Measurements from ENCODE around the gene RGR. TPM values are rescaled to one million over a fixed set of nuclear protein-coding genes. Genes with fewer than 3 reads are reported as not detected.

RGR gene
- total RNA-seq, 1 donor from 2014 or later, result 1.9 TPM

DNA sequence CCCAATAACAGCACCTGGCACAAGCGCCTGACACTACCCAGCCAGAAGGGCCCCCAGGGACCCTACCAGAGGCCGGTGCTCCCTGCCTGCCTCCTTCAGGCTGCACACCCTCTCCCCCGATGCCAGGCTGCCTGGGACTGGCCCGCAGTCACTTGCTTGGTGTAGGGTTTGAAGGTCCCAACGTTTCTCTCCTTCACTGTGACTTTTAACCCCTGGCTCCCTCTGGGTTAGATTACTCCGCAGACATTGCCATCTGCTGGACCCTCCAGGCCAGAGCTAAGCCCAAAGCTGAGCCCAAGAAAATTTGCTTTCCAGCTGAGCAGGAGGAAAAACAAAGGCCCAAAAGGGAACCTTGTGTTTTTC, 43.6 kb upstream of the RGR start:
- Histone ChIP-seq H4K20me1 (ENCODE audit: low read depth) (no peaks in the 10 kb centered on the region), H3K4me1 (no peaks in the 10 kb centered on the region), H3K4me3 (no peak overlapping the region), H3F3A (ENCODE audit: low read depth) (no peaks in the 10 kb centered on the region), H3K36me3 (no peaks in the 10 kb centered on the region), H3K27me3 (peaks cover 10% of the 10 kb centered on the region), H3K79me2 (ENCODE audit: low read depth) (no peaks in the 10 kb centered on the region), H3K4me2 (no peak overlapping the region), H2AFZ (replicated peaks) (no peak overlapping the region), H3K27ac (no peak overlapping the region), H3K9me3 (ENCODE audit: low read depth) (no peaks in the 10 kb centered on the region), H3K9ac (no peak overlapping the region)
- Mint-ChIP-seq H3K4me1 (peaks cover 8% of the 10 kb centered on the region), H3K27ac (no peak overlapping the region), H3K9me3 (no peaks in the 10 kb centered on the region), H3K36me3 (no peaks in the 10 kb centered on the region), H3K27me3 (ENCODE audit: insufficient read depth, low read depth) (peaks cover 23% of the 10 kb centered on the region), H3K4me3 (no peak overlapping the region)
- DNase-seq (ENCODE audit: low spot score), result peak; percentile 43
- TF ChIP-seq EZH2phosphoT487 (IDR thresholded peaks at IDR 0.05), result no peak
- TF ChIP-seq, protein P1, sequence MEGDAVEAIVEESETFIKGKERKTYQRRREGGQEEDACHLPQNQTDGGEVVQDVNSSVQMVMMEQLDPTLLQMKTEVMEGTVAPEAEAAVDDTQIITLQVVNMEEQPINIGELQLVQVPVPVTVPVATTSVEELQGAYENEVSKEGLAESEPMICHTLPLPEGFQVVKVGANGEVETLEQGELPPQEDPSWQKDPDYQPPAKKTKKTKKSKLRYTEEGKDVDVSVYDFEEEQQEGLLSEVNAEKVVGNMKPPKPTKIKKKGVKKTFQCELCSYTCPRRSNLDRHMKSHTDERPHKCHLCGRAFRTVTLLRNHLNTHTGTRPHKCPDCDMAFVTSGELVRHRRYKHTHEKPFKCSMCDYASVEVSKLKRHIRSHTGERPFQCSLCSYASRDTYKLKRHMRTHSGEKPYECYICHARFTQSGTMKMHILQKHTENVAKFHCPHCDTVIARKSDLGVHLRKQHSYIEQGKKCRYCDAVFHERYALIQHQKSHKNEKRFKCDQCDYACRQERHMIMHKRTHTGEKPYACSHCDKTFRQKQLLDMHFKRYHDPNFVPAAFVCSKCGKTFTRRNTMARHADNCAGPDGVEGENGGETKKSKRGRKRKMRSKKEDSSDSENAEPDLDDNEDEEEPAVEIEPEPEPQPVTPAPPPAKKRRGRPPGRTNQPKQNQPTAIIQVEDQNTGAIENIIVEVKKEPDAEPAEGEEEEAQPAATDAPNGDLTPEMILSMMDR (IDR thresholded peaks at IDR 0.05), result peak; percentile 36

DNA sequence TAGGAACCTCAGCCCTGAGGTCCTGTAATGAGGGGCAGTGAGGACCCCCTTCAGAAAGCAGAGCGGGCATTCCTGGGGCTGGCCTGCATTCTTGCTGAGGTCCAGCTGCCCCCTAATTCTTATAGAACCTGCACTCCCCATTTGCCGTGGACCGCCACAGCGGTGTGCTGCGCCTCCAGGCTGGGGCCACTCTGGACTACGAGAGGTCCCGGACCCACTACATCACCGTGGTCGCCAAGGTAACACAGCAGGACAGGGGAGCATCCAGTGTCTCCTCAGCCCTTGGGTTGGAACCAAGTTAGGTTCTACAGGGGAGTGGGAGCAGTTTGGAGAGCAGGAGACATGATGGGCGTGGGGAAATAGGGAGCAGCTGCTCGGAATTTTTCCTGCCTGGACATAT, 43.2 kb upstream of the RGR start:
- no peak for DNase-seq (ENCODE audit: low spot score)
- H3K9me3 Mint-ChIP-seq, result no peaks in the 10 kb centered on the region
- H2AFZ ChIP-seq (replicated peaks), result no peak overlapping the region
- peaks cover 3% of the 10 kb centered on the region for H3K4me1 Mint-ChIP-seq
- H3K9me3 ChIP-seq (ENCODE audit: low read depth), result no peaks in the 10 kb centered on the region
- no peaks in the 10 kb centered on the region for H3K36me3 Mint-ChIP-seq
- H4K20me1 ChIP-seq (ENCODE audit: low read depth), result no peaks in the 10 kb centered on the region
- no peaks in the 10 kb centered on the region for H3K4me1 ChIP-seq
- no peak overlapping the region for H3K4me3 ChIP-seq
- no peak overlapping the region for H3K27ac ChIP-seq
- TF ChIP-seq, protein P1 (IDR thresholded peaks at IDR 0.05), result no peak
- TF ChIP-seq EZH2phosphoT487 (IDR thresholded peaks at IDR 0.05), result no peak
- no peak for TF ChIP-seq EZH2 (IDR thresholded peaks at IDR 0.05)
- no peaks in the 10 kb centered on the region for H3K79me2 ChIP-seq (ENCODE audit: low read depth)
- no peak overlapping the region for H3K4me3 Mint-ChIP-seq
- no peak overlapping the region for H3K9ac ChIP-seq
- no peaks in the 10 kb centered on the region for H3K36me3 ChIP-seq
- H3K4me2 ChIP-seq, result no peak overlapping the region
- no peaks in the 10 kb centered on the region for H3F3A ChIP-seq (ENCODE audit: low read depth)
- peaks cover 5% of the 10 kb centered on the region for H3K27me3 ChIP-seq
- no peak overlapping the region for H3K27ac Mint-ChIP-seq
- H3K27me3 Mint-ChIP-seq (ENCODE audit: insufficient read depth, low read depth), result peaks cover 20% of the 10 kb centered on the region

DNA sequence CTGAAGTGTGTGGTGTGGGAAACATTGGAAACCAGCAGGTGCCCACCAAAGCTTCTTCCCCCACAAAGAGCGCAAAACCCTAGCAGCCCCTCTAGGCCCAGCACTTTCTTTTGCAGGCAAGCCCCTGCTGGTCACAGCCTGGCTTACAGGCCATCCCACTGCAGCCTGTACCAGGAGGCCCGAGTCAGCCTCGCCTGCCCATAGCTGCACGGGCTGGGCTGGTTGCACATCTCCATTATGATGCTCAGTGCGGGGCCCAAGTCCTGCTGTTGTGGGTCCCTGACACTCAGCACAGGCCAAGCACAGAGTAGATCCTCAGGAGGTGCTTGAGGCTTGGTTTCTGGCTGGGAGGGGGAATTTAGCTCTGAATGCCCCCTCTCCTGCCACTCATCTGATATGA, 42.5 kb upstream of the RGR start:
- H3K36me3 Mint-ChIP-seq, result no peaks in the 10 kb centered on the region
- H3K27ac Mint-ChIP-seq, result no peak overlapping the region

More for the DNA sequence above, 42.5 kb upstream of the RGR start:
- H3K4me1 ChIP-seq, result no peaks in the 10 kb centered on the region
- H3K9me3 Mint-ChIP-seq, result no peaks in the 10 kb centered on the region
- H3F3A ChIP-seq (ENCODE audit: low read depth), result no peaks in the 10 kb centered on the region
- peaks cover 18% of the 10 kb centered on the region for H3K27me3 Mint-ChIP-seq (ENCODE audit: insufficient read depth, low read depth)
- no peak overlapping the region for H2AFZ ChIP-seq (replicated peaks)
- DNase-seq (ENCODE audit: low spot score), result no peak
- no peaks in the 10 kb centered on the region for H3K9me3 ChIP-seq (ENCODE audit: low read depth)
- H3K4me3 ChIP-seq, result no peak overlapping the region
- no peaks in the 10 kb centered on the region for H3K79me2 ChIP-seq (ENCODE audit: low read depth)
- H3K27me3 ChIP-seq, result no peaks in the 10 kb centered on the region
- no peak overlapping the region for H3K9ac ChIP-seq
- H3K36me3 ChIP-seq, result no peaks in the 10 kb centered on the region
- H3K27ac ChIP-seq, result no peak overlapping the region
- no peak overlapping the region for H3K4me2 ChIP-seq
- no peaks in the 10 kb centered on the region for H3K4me1 Mint-ChIP-seq
- no peaks in the 10 kb centered on the region for H4K20me1 ChIP-seq (ENCODE audit: low read depth)
- TF ChIP-seq, protein P1 (IDR thresholded peaks at IDR 0.05), result peak; percentile 28
- TF ChIP-seq EZH2 (IDR thresholded peaks at IDR 0.05), result no peak
- TF ChIP-seq EZH2phosphoT487 (IDR thresholded peaks at IDR 0.05), result no peak
- H3K4me3 Mint-ChIP-seq, result no peak overlapping the region
